ENCODE measurements around the gene ANKS3.

ANKS3 gene

DNA sequence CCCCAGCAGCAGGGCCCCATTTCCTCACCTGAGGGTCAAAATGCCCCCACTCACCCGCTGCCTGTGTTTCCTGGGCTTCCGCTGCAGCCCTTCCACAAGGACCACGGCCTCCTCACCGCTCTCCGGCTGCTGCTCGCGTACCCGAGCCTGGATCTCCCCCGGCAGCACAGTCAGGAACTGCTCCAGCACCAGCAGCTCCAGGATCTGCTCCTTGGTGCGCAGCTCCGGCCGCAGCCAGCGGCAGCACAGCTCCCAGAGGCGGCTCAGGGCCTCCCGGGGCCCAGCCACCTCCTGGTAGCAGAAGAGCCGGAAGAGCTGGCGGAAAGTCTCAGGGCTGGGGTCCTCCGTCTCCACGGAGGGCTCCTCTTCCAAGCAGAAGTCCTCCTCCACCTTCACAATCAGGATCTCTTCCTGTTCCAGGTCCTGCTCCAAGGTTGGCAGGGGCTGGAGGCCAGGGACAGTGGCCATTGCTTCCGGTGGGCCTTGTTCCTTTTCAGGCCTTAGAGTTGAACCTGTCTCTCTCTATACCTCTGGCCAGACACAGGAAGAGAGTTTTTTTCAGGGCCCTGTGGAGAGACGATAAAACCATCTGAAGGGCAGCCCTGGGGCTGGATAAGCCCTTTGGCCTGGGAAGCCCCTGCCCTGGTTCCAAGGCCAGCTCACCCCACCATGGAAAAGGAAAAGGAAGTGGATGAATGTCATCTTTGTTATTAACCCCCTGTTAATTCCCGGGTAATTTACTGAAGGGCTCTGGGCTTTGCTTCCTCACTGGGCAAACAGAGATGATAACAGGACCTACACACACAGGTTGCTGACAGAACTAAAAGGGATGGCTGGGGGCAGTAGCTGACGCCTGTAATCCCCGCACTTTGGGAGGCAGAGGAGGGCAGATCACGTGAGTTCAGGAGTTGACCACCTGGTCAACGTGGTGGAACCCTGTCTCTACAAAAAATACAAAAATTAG is 31.7 kb upstream of the ANKS3 start:
- Mint-ChIP-seq H3K27me3 (no peaks in the 10 kb centered on the region), H3K4me3 (peak overlapping the region; percentile 85), H3K9me3 (no peaks in the 10 kb centered on the region), H3K4me1 (ENCODE audit: low read depth) (peaks cover 34% of the 10 kb centered on the region), H3K36me3 (ENCODE audit: low read depth) (peaks cover 15% of the 10 kb centered on the region), H3K27ac (peak overlapping the region; percentile 85)

DNA sequence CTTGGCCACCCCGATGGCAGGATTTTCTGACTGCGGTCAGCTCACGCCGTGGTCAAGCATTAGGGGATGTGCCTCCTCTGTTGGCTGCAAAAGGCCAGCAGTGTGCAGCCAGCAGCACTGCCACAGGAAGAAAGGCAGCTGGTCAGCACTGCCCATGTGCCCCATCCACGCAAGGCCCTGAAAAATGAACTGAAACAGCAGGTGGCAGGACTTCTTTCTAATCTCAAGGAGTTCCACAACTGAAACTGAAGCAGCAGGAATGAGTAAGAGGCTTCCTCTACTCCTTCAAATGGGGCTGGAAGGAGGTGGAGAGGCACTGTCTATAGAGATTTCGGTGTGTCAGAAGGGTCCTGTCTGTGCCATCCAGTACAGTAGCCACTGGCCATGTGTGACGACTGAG is 29.7 kb upstream of the ANKS3 start:
- peaks cover 30% of the 10 kb centered on the region for H3K4me1 Mint-ChIP-seq (ENCODE audit: low read depth)
- no peaks in the 10 kb centered on the region for H3K27me3 Mint-ChIP-seq
- no peak overlapping the region for H3K27ac Mint-ChIP-seq
- H3K9me3 Mint-ChIP-seq, result no peaks in the 10 kb centered on the region
- H3K36me3 Mint-ChIP-seq (ENCODE audit: low read depth), result peaks cover 30% of the 10 kb centered on the region
- H3K4me3 Mint-ChIP-seq, result no peak overlapping the region

DNA sequence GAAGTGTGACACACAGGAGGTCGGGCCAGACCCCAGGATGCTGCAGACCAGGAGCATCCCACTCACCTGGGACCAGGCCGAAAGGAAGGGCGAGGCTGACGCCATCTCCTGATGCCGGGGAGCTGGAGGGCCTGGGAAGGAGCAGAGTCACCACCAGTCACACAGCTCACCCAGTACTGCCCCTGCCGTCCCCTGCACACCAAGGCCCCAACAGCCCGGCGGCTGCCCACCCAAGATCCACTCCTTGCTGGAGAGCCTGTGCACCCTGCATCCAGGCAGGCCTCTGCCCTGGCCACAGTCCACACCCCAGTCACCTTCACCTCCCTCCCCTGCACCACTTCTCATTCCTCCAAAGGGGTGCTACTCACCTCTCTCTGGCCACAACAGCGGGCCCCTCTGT is 28.1 kb upstream of the ANKS3 start:
- Mint-ChIP-seq H3K4me3 (no peak overlapping the region), H3K36me3 (ENCODE audit: low read depth) (peaks cover 39% of the 10 kb centered on the region), H3K27me3 (no peaks in the 10 kb centered on the region), H3K27ac (no peak overlapping the region), H3K9me3 (no peaks in the 10 kb centered on the region), H3K4me1 (ENCODE audit: low read depth) (peaks cover 16% of the 10 kb centered on the region)

DNA sequence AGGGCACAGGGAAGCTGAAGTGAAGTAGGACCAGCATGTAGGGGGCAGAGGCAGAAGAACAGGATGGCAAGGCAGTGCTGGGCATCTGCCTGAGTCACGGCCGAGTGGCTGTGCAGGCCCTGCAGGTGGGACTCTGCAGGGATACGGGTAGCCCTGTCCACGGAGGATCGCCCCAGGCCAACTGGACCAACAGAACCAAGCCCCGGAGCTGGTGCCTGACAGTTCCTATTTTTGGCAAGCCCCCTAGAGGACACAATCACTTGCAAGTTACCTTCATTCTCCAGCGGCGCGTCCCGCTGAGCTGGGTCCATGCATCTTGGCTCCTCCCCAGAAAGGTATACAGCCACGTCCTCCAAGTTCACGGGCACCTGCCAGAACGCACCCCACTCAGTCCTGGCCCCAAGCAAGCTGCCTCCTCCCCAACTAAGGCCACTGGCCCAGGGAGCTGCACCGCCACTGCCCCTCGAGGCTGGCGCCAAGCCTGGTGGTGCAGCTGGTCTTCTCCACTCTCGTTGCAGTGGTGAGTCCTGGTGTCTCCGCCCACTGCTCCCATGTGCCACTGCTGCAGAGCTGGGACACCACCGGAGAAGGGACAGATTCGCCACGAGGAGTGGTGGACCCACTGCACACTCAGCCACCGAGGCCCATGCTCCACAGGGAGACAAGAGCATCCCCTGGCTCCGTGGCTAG is 26.3 kb upstream of the ANKS3 start:
- Mint-ChIP-seq H3K27ac (no peak overlapping the region), H3K27me3 (no peaks in the 10 kb centered on the region), H3K9me3 (no peaks in the 10 kb centered on the region), H3K36me3 (ENCODE audit: low read depth) (peaks cover 52% of the 10 kb centered on the region), H3K4me3 (no peak overlapping the region), H3K4me1 (ENCODE audit: low read depth) (peaks cover 5% of the 10 kb centered on the region)

DNA sequence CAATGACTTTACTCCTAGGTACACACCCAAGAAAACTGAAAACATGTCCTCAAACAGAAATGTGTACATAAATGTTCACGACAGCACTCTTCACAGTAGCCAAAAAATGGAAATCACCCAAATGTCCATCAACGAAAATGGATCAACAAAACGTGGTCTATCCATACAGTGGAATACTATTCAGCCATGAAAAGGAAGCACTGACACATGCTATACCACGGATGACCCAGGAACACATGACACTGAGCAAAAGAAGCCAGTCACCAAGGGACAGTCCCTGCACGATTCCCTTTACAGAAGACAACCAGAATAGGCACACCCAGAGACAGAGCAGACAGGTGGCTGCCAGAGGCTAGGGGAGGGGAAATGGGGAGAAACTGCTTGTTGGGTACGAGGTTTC is 21.6 kb upstream of the ANKS3 start:
- Mint-ChIP-seq H3K27me3 (no peaks in the 10 kb centered on the region), H3K9me3 (no peaks in the 10 kb centered on the region), H3K4me3 (no peak overlapping the region), H3K4me1 (ENCODE audit: low read depth) (no peaks in the 10 kb centered on the region), H3K27ac (no peak overlapping the region), H3K36me3 (ENCODE audit: low read depth) (peaks cover 47% of the 10 kb centered on the region)

DNA sequence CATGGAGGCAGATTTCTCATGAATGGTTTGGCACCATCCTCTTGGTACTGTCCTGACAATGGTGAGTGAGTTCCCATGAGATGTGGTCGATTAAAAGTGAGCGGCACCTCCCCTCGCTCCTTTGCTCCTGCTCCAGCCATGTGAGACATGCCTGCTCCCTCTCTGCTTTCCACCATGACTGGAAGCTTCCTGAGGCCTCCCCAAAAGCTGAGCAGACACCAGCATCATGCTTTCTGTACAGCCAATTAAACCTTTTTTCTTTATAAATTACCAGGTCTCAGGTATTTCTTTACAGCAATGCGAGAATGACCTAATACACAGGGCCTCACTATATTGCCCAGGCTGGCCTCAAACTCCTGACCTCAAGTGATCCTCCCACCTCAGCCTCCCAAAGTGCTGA is 20.8 kb upstream of the ANKS3 start:
- Mint-ChIP-seq H3K27me3 (no peaks in the 10 kb centered on the region), H3K4me1 (ENCODE audit: low read depth) (no peaks in the 10 kb centered on the region), H3K36me3 (ENCODE audit: low read depth) (peaks cover 42% of the 10 kb centered on the region), H3K27ac (no peak overlapping the region), H3K4me3 (no peak overlapping the region), H3K9me3 (no peaks in the 10 kb centered on the region)

DNA sequence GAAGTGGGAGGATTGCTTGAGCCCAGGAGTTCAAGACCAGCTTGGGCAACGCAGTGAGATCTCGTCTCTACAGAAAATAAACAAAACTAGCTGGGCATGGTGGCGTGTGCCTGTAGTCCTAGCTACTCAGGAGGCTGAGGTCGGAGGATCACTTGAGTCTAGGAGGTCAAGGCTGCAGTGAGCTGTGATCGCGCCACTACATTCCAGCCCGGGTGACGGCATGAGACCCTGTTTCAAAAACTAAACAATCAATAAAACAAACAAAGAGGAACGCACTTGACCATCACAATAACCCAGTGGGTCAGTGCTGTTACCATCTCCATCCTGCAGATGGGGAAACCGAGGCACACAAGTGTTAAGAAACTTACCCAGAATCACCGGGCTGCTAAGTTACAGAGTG is 19.2 kb upstream of the ANKS3 start:
- H3K9me3 Mint-ChIP-seq, result no peaks in the 10 kb centered on the region
- H3K4me1 Mint-ChIP-seq (ENCODE audit: low read depth), result peaks cover 5% of the 10 kb centered on the region
- H3K27me3 Mint-ChIP-seq, result no peaks in the 10 kb centered on the region
- H3K36me3 Mint-ChIP-seq (ENCODE audit: low read depth), result peaks cover 27% of the 10 kb centered on the region
- H3K27ac Mint-ChIP-seq, result no peak overlapping the region
- no peak overlapping the region for H3K4me3 Mint-ChIP-seq

DNA sequence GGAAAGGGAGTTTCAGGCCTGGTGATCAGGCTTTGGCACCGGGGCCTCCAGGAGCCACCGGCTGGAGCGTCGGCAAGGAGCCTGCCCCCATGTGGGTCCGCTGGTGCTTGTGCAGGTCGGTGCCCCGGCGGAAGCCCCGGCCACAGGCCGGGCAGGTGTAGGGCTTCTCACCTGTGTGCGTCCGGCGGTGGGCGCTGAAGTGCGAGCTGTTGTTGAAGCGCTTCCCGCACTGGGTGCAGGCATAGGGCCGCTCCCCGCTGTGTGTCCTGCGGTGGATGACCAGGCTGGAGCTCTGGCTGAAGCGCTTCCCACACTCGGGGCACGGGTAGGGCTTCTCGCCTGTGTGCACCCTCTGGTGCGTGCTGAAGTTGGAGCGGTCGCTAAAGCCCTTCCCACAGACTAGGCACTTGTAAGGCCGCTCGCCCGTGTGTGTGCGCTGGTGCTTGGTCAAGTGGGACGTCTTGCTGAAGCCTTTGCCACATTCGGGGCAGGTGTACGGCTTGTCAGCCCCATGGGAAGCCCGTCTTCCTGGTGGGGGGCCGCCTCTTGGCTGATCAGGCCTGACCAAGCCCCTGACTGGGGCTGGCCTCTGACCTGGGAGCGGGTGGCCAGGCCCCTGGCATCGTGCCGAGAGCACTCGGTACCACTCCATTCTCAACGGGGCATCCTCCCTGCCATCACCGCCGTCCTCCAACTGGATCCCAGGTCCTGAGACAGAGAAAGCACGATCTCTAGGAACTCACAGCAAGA is 18.5 kb upstream of the ANKS3 start:
- H3K9me3 Mint-ChIP-seq, result no peaks in the 10 kb centered on the region
- no peak overlapping the region for H3K27ac Mint-ChIP-seq
- peaks cover 12% of the 10 kb centered on the region for H3K4me1 Mint-ChIP-seq (ENCODE audit: low read depth)
- no peaks in the 10 kb centered on the region for H3K27me3 Mint-ChIP-seq
- peaks cover 24% of the 10 kb centered on the region for H3K36me3 Mint-ChIP-seq (ENCODE audit: low read depth)
- no peak overlapping the region for H3K4me3 Mint-ChIP-seq

DNA sequence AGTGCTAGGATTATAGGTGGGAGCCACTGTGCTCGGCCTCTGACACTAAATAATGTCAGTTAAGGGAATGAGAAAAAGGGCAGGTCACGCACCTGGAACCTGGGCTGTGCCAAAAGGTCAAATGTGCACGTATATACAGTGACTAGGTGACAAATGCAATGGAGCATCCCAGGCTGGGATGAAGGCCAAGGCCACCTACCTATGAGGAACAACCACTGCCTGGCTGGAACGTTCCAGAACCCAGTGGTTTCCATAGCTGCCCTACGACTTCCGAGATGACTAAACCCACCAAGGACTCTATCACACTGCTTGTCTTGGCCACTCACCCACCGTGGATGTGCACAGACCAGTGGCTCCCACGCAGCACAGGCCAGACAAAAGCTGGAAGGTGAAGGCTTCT is 16.8 kb upstream of the ANKS3 start:
- H3K27me3 Mint-ChIP-seq, result no peaks in the 10 kb centered on the region
- no peak overlapping the region for H3K4me3 Mint-ChIP-seq
- peaks cover 16% of the 10 kb centered on the region for H3K4me1 Mint-ChIP-seq (ENCODE audit: low read depth)
- H3K9me3 Mint-ChIP-seq, result no peaks in the 10 kb centered on the region
- H3K27ac Mint-ChIP-seq, result no peak overlapping the region
- peaks cover 16% of the 10 kb centered on the region for H3K36me3 Mint-ChIP-seq (ENCODE audit: low read depth)

DNA sequence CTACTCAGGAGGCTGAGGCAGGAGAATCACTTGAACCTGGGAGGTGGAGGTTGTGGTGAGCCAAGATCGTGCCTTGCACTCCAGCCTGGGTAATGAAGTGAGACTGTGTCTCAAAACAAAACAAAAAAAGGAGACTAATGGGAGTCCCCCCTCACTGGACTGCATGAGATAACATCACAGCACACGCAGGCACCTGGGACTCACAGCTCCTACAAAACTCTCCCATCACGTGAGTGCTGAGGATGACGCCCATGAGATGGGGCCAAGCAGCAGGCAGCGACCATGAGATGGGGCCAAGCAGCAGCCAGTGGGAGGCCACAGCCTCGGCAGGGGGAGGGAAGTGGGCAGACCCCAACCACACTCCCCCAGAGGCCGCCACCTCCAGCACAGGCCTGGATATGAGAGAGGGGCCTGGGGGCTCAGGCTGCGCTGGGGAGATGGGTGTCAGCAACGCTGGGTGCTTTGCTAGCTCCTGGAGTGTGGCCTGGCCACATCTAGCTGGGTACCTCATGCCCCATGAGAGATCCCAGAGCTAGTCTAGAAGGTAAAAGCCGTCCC is 15.7 kb upstream of the ANKS3 start:
- no peak overlapping the region for H3K27ac Mint-ChIP-seq
- peaks cover 16% of the 10 kb centered on the region for H3K4me1 Mint-ChIP-seq (ENCODE audit: low read depth)
- H3K27me3 Mint-ChIP-seq, result no peaks in the 10 kb centered on the region
- H3K9me3 Mint-ChIP-seq, result no peaks in the 10 kb centered on the region
- H3K4me3 Mint-ChIP-seq, result no peak overlapping the region
- peaks cover 8% of the 10 kb centered on the region for H3K36me3 Mint-ChIP-seq (ENCODE audit: low read depth)

DNA sequence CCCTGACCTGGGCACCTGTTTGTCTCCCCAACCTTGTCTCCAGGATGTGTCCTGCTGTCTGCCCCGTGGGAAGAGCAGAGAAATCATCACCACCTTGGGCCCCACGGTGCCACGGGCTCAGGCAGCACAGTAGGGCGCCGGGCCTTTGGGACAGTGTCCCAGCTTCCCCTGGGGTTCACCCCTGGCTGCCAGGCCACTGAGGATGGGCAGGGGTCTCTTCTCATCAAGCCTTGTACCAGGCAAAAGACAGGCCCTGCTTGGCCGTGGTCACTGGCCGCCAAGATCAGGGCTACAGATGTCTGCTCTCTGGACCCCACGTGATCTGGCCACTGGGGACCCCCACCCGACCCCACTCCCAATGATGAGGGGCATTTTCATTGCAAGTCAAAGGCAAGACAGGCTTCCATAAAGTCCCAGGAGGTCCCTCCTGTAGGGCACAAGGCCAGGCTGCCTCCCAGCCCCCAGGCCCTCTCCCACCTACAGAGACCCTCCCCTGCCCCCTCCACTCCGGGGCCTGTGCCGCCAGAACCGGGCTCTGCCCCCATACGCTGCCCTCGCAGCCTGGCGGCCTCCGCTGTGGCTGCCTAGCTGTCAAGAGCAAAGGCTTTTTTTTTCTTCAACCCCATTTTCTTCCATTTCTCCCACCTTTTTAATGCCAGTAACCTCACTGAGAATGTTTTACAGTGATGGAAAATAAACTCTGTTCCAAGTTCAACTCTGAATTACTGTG is 14.8 kb upstream of the ANKS3 start:
- Mint-ChIP-seq H3K4me3 (no peak overlapping the region), H3K36me3 (ENCODE audit: low read depth) (peaks cover 6% of the 10 kb centered on the region), H3K27ac (no peak overlapping the region), H3K9me3 (no peaks in the 10 kb centered on the region), H3K4me1 (ENCODE audit: low read depth) (peaks cover 16% of the 10 kb centered on the region), H3K27me3 (no peaks in the 10 kb centered on the region)

DNA sequence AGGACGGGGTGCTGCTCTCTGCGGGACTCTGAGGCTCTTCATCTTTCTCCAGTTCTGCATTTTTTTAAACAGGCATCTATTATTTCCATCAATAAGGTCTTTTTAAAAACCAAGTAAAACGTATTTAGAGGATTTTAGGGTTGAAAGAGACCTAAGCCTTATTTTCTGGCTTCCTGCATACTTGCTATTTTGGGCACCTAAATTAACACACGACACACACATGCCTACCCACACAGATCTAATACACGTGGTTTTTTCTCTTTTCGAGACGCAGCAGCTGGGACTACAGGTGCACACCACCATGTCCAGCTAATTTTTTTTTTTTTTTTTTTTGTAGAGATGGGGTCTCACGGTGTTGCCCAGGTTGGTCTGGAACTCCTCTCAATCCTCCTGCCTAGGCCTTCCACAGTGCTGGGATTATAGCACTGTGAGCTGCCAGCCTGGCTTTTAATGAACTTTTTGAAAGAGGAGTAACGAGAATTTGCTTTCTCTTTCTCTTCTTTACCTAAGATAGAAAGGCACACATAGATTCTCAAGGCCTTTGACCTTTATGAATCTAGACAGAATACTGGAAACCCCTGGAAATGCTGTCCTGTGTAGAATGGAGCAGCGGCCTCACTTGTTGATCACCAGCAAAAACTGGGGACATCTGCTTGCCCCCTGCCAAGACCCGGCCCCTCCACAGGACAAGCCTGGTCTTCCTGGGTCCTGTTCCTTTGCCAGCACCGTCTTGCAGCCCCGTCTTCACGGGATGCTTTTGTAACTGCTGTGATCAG is 14.0 kb upstream of the ANKS3 start:
- Mint-ChIP-seq H3K27ac (peak overlapping the region; percentile 53), H3K9me3 (no peaks in the 10 kb centered on the region), H3K27me3 (no peaks in the 10 kb centered on the region), H3K4me3 (no peak overlapping the region), H3K36me3 (ENCODE audit: low read depth) (peaks cover 3% of the 10 kb centered on the region), H3K4me1 (ENCODE audit: low read depth) (peaks cover 22% of the 10 kb centered on the region)

DNA sequence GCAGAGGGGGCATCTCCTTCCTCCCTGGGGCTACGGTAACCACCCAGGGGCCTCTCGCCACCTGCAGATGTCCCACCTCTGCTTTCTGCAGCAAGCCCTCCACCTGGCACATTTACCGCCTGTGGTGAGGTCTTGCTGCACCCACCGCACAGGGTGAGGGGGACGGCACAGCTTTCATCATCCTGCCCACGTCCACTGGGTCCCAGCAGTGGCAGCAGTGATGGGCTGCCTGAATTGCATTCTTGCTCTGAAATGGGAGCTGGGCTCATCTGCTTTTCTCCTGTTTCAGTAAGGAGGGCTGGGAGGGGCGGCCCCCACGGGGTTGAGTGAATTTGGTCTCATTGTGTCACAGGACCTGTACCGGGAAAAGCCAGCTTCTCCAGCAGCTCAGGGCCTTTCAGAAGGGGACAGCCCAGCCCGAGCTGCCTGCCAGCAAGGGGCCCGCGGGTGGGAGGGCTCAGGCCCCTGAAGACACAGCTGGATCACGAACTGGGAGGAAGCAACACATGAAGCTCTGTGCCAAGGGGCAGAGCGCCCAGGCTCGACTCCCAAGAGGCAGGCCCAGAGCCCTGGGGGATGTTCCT is 13.0 kb upstream of the ANKS3 start:
- no peak overlapping the region for H3K4me3 Mint-ChIP-seq
- H3K27ac Mint-ChIP-seq, result no peak overlapping the region
- no peaks in the 10 kb centered on the region for H3K36me3 Mint-ChIP-seq (ENCODE audit: low read depth)

More for the DNA sequence above, 13.0 kb upstream of the ANKS3 start:
- Mint-ChIP-seq H3K27me3 (no peaks in the 10 kb centered on the region), H3K9me3 (no peaks in the 10 kb centered on the region), H3K4me1 (ENCODE audit: low read depth) (peaks cover 26% of the 10 kb centered on the region)
